Stimulated activated naive CD8-positive, alpha-beta T cell treated with anti-CD3 and anti-CD28 coated beads, Interleukin-15, Interleukin-2, amounts not matched to agents 100 ng/mL and 50 ng/mL, for 24 hours (primary cell): ENCODE data around the gene COL19A1.
"Not testable (repeated sequence)": the region's sequence is repeated elsewhere in the genome, so short reads cannot be mapped to it uniquely, and the experiment has no call there.

Source experiments
- H3K27ac Mint-ChIP-seq: one replicate; pipeline ENCODE4 v1.8.0; 2021; ENCODE audit warnings: mild to moderate bottlenecking, mixed read lengths
- H3K27me3 Mint-ChIP-seq: one replicate; pipeline ENCODE4 v1.8.0; 2021; ENCODE audit warnings: mixed read lengths
- H3K36me3 Mint-ChIP-seq: one replicate; pipeline ENCODE4 v1.8.0; 2021; ENCODE audit warnings: low read depth, mixed read lengths
- H3K4me1 Mint-ChIP-seq: one replicate; pipeline ENCODE4 v1.8.0; 2021; ENCODE audit warnings: low read depth, mixed read lengths
- H3K4me3 Mint-ChIP-seq: one replicate; pipeline ENCODE4 v1.8.0; 2021; ENCODE audit warnings: mild to moderate bottlenecking, mixed read lengths
- H3K9me3 Mint-ChIP-seq: one replicate; pipeline ENCODE4 v1.8.0; 2021; ENCODE audit warnings: mixed read lengths

COL19A1 gene

DNA sequence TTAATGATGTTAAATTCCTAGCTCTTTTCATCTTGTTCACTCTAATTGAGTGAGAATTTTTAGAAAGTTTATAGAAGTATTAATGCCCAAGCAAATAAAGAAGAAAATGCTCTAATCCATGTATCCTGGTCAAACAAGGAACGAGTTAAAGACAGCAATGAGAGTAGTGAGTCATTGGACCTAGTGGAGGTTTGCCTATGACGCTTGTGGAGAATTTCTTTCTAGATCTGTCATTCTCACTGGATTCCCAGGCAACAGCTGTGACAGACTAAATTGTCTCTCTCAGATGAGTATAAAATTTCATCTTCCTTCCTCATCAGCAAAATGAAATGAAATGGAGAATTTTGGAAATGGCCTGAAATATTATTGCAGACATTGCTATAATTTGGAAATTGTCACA, 127.9 kb downstream of the COL19A1 start:
- H3K4me3 Mint-ChIP-seq: no peak overlapping the region
- H3K9me3 Mint-ChIP-seq: no peaks in the 10 kb centered on the region
- no peaks in the 10 kb centered on the region for H3K4me1 Mint-ChIP-seq

DNA sequence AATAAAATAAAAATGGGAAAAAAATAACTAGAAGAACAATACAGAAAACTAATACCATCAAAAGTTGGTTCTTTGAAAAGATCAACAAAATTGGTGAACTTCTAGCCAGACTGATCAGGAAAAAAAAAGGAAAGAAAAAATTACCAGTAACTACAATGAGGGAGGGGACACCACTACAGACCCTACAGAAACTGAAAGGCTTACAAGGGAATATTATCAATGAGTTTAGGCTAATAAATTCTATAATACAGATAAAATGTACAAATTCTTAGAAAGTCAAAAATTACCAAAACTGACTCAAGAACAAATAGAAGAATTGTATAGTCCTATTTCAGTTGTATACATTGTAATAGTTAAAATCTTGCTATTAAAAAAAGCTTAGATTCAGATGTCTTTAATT, 141.8 kb downstream of the COL19A1 start:
- Mint-ChIP-seq H3K36me3 (no peaks in the 10 kb centered on the region), H3K27me3 (peaks cover 4% of the 10 kb centered on the region), H3K27ac (no peak overlapping the region), H3K4me3 (no peak overlapping the region), H3K4me1 (no peaks in the 10 kb centered on the region), H3K9me3 (peaks cover 16% of the 10 kb centered on the region)

More for the DNA sequence above, 127.9 kb downstream of the COL19A1 start:
- H3K36me3 Mint-ChIP-seq: no peaks in the 10 kb centered on the region
- no peak overlapping the region for H3K27ac Mint-ChIP-seq
- peaks cover 11% of the 10 kb centered on the region for H3K27me3 Mint-ChIP-seq

DNA sequence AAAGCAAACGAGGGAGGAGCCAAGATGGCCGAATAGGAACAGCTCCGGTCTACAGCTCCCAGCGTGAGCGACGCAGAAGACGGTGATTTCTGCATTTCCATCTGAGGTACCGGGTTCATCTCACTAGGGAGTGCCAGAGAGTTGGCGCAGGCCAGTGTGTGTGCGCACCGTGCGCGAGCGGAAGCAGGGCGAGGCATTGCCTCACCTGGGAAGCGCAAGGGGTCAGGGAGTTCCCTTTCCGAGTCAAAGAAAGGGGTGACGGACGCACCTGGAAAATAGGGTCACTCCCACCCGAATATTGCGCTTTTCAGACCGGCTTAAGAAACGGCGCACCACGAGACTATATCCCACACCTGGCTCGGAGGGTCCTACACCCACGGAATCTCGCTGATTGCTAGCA, 144.0 kb downstream of the COL19A1 start:
- not testable (repeated sequence) for H3K4me1 Mint-ChIP-seq

DNA sequence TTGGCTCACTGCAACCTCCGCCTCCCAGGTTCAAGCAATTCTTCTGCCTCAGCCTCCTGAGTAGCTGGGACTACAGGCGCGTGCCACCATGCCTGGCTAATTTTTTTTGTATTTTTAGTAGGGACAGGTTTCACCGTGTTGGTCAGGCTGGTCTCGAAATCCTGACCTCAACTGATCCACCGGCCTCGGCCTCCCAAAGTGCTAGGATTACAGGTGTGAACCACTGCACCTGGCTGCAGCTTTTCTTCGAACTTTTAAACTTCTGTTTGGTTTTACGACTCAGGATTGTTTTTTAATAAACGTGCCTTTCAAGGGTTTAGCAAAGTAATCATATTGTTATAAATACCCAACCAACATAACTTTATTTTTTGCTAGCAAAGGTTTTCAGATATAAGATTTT, 156.8 kb downstream of the COL19A1 start:
- H3K27me3 Mint-ChIP-seq, H3K27ac Mint-ChIP-seq, H3K9me3 Mint-ChIP-seq, H3K36me3 Mint-ChIP-seq, H3K4me1 Mint-ChIP-seq, H3K4me3 Mint-ChIP-seq: not testable (repeated sequence)

More for the DNA sequence above, 144.0 kb downstream of the COL19A1 start:
- H3K4me3 Mint-ChIP-seq, H3K27ac Mint-ChIP-seq, H3K9me3 Mint-ChIP-seq, H3K27me3 Mint-ChIP-seq, H3K36me3 Mint-ChIP-seq: not testable (repeated sequence)

DNA sequence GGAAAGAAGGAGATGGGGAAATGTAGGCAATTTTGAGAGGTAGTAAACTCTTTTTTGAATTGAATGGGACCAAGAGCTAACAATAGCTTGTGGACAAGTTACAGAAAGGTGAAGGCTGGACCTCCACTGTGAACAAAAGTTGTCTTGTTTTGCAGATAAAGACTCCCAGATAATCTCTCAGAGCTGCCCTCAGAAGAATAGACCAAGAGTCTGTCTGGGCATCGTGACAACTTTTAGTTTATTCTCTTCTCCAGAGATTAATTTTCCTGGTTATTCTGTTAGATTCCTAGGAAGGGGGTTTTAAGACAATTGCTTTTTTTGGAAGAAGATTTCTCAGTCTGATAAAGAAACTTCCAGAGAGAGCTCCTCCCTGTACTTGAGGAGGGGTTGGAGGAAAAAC, 161.9 kb downstream of the COL19A1 start:
- Mint-ChIP-seq H3K9me3 (no peaks in the 10 kb centered on the region), H3K27ac (no peak overlapping the region), H3K4me3 (no peak overlapping the region), H3K4me1 (no peaks in the 10 kb centered on the region), H3K36me3 (no peaks in the 10 kb centered on the region), H3K27me3 (peaks cover 5% of the 10 kb centered on the region)

DNA sequence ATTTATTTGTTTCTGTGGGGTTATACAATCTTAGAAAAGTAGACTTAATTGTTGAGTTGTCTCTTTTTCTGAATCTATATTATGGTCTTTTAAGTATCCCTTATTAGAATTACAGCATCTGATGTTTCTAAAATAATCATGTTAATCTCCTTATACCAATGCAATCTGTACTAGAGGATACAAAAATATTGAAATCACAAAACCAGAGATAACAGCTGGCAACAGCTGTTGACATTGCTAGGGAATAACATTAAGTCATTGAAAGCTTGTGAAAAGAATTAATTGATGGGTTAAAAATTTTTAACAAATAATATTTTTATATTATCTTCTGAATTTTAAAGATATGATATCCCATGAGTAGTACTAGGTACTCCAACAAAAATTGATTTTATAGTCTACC, 162.6 kb downstream of the COL19A1 start:
- Mint-ChIP-seq H3K4me1 (no peaks in the 10 kb centered on the region), H3K9me3 (no peaks in the 10 kb centered on the region), H3K27ac (no peak overlapping the region), H3K27me3 (peaks cover 5% of the 10 kb centered on the region), H3K36me3 (no peaks in the 10 kb centered on the region), H3K4me3 (no peak overlapping the region)

DNA sequence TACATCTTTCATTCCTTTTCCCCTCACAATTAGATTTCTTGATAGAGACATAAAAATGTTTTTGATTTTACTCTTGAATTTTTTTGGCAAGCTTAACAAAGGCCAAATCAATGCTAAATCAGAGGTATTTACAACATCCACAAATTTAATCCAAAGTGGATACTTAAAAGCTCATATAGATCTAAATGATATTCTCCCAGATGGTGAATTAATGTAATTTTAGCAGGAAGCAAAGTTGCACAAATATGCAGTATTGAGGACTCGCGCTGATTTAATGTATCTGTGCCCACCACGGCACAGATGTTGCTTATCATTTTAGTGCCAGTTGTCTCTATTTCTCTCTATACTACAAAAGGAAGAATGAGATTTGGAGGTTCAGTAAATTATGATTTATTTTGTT, 167.4 kb downstream of the COL19A1 start:
- Mint-ChIP-seq H3K27me3 (peaks cover 5% of the 10 kb centered on the region), H3K36me3 (no peaks in the 10 kb centered on the region), H3K4me3 (no peak overlapping the region), H3K27ac (no peak overlapping the region), H3K9me3 (no peaks in the 10 kb centered on the region), H3K4me1 (no peaks in the 10 kb centered on the region)

DNA sequence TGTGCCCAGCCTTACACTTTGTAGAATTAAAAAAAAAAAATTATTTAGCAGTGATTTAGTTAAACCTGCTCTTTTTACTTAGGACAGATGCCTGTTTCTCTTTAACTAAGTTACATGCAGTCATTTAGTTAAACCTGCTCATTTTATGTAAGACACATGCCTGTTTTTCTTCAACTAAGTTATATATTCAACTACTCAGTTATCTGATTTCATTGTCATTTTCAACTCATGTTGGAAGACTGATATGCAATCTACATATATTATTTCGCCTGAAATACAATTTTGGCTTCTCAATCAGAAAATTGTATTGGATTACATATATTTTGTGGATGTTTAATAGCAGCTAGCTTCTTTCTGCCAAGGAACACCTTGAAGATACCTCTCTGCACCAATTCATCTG, 171.1 kb downstream of the COL19A1 start:
- Mint-ChIP-seq H3K27me3 (no peaks in the 10 kb centered on the region), H3K9me3 (no peaks in the 10 kb centered on the region), H3K4me3 (no peak overlapping the region), H3K4me1 (no peaks in the 10 kb centered on the region), H3K36me3 (no peaks in the 10 kb centered on the region), H3K27ac (no peak overlapping the region)

DNA sequence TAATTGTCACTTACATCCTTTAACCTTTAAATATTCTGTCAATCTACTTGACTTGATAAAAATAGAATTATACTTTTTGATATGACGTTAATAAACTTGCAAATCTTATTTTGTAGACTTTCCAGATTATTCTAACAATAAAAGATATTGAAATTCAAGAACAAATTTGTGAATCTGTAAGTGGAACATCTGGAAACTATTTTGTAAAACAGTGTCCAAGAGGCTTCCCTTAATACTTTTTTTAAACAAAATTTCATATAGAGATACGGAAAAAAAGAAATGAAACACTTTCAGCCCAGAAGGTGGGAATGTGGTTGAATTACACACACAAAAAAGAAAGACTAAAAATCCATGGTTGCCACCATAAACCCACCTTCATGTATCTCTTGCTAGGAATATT, 174.4 kb downstream of the COL19A1 start:
- Mint-ChIP-seq H3K36me3 (no peaks in the 10 kb centered on the region), H3K27me3 (no peaks in the 10 kb centered on the region), H3K27ac (no peak overlapping the region), H3K4me3 (no peak overlapping the region), H3K9me3 (no peaks in the 10 kb centered on the region), H3K4me1 (no peaks in the 10 kb centered on the region)

DNA sequence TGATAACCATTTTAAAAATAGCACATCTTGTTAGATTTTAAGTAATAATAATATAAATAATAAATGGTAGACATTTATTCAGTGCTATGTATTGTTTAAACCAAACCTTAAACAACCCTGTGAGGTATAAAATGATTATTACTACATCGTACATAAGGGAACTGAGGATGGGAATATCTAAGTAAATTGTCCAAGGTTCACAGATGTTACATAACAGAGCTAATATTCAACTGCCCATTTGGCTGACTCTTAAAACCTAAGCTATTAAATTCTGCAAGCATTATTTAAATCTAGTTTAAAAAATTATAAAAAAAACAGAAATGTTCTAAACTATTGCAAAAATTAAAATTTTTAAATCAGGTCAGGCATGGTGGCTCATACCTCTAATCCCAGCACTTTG, 175.1 kb downstream of the COL19A1 start:
- Mint-ChIP-seq H3K4me3 (no peak overlapping the region), H3K27me3 (no peaks in the 10 kb centered on the region), H3K36me3 (no peaks in the 10 kb centered on the region), H3K9me3 (no peaks in the 10 kb centered on the region), H3K27ac (no peak overlapping the region), H3K4me1 (no peaks in the 10 kb centered on the region)

DNA sequence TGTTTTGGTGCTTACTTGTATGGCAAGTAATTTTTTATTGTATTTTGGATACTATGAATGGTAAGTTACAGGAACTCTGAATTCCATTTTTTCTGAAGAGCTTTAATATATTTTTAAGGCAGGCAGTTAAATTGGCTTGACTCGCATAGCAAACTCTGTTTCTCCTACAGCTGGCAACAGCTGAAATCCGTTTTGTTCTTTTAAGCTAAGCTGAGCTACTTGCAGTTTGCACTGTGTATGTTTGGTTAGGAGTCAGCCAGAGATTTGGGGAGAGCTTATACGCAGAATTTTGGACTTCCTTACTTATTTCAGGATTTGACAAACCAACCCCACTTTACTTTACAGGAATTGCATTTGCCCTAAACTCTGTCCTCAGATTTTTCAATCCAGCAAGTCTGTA, 179.1 kb downstream of the COL19A1 start:
- Mint-ChIP-seq H3K4me1 (no peaks in the 10 kb centered on the region), H3K27me3 (no peaks in the 10 kb centered on the region), H3K27ac (no peak overlapping the region), H3K4me3 (no peak overlapping the region), H3K36me3 (no peaks in the 10 kb centered on the region), H3K9me3 (no peaks in the 10 kb centered on the region)

DNA sequence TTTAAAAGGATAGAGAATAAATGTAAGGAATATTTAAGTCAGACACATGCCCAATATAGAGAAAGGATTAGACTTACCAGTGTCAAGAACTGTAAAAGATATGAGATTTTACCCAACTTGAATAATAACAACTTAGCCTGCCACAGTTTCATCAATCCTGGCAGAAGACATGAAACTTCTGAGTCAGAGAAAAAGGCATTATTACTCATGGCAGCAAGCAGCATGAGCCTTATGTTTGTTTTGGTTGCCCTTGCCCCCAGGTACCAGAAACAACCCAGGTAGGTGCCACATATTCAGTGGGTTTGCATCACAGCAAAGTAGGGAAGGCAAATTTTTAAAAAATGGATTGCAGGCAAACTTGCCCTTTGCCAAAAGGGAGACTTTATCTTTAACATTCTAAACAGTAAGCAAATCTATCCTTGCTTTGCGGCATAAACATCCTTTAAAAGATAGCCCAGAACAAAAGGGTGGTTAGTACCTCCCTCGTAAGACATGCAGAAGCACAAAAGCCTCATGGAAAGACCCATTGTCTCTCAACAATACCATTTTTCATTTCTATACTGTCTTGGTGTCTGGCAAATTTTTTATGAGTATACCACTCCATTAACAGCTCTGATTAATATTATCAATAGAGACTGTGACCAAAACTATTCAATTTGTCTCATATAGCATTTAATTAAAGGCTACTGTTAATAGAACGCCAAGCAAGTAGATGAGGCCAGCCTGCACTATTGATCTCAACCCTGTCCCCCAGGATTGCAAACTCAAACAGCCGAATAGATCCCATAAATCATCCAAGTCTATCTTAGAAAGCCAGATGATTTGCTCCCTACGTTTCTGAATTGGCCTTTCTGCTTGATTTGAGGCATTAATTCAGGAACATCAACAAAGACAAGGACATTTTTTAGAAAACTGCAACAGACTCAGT, 185.1 kb downstream of the COL19A1 start:
- Mint-ChIP-seq H3K27me3 (no peaks in the 10 kb centered on the region), H3K36me3 (no peaks in the 10 kb centered on the region), H3K27ac (no peak overlapping the region), H3K9me3 (no peaks in the 10 kb centered on the region), H3K4me3 (no peak overlapping the region), H3K4me1 (no peaks in the 10 kb centered on the region)

DNA sequence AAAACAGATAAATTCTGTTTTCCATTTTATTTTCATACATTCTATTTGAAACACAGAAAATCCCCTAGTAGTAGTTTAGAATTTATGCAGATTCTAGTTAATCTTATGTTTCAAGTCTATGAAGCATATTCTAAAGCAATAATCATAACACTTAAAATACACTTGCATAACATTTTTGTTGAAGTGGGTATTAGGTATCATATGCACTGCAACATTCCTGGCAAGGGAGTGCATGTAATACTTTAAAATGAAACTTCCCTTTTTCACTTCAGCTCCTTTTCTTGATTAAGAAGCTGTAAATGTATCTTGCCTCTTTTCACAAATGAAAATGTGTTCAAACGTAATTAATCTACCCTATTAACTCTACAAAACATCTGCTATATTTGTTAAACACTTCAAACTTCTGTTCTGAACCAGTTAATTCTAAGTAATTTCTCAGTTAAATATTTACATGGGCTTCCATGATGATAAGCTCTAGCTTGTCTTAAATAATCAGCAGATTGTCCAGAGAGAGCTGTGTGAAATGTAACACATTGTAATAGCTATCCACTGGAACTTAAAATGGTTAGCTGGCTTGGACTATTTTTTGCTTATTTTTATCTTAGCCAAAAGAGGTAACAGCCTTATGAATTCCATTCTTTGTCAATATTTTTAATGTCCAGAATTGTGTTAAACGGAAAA, 192.8 kb downstream of the COL19A1 start:
- no peak overlapping the region for H3K4me3 Mint-ChIP-seq
- no peaks in the 10 kb centered on the region for H3K4me1 Mint-ChIP-seq
- no peak overlapping the region for H3K27ac Mint-ChIP-seq
- H3K9me3 Mint-ChIP-seq: no peaks in the 10 kb centered on the region
- H3K27me3 Mint-ChIP-seq: peaks cover 3% of the 10 kb centered on the region
- H3K36me3 Mint-ChIP-seq: no peaks in the 10 kb centered on the region

DNA sequence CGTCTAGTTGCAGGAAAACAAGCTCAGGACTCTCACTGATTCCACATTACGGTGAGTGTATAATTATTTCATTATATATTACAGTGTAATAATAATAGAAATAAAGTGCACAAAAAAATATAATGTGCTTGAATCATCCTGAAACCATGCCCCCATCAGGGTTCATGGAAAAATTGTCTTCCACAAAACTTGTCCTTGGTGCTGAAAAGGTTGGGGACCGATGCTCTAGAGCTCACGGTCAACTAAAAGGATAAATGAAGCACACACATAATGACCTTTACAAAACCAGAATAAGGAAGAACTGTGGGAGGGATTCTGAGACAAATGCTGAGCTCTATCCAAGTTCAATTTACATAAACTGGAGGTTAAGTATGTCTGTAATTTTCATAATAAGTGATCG, 194.3 kb downstream of the COL19A1 start:
- Mint-ChIP-seq H3K27ac (no peak overlapping the region), H3K4me1 (no peaks in the 10 kb centered on the region), H3K9me3 (no peaks in the 10 kb centered on the region), H3K27me3 (peaks cover 3% of the 10 kb centered on the region), H3K36me3 (no peaks in the 10 kb centered on the region), H3K4me3 (no peak overlapping the region)

DNA sequence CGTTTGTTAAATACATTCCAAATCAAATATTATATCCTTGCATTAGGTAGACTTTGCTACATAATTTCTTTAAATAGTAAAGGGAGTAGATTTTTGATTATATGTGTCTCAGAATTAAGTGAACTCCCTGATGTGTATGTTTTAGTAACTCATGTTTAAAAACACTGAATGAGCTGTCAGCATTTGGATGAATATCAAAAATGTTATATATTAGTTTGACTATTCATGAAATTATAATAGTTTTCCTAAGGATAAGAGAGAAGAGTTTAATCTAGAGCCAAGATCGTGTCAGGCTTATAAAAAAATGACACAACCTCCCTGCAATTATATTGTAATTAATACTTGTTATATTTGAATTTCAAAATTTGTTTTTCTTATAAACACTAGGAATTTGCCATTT, 195.2 kb downstream of the COL19A1 start:
- no peak overlapping the region for H3K27ac Mint-ChIP-seq
- no peaks in the 10 kb centered on the region for H3K4me1 Mint-ChIP-seq
- no peaks in the 10 kb centered on the region for H3K36me3 Mint-ChIP-seq
- H3K9me3 Mint-ChIP-seq: no peaks in the 10 kb centered on the region
- H3K4me3 Mint-ChIP-seq: no peak overlapping the region
- H3K27me3 Mint-ChIP-seq: peaks cover 3% of the 10 kb centered on the region
